ENCODE data around the gene SETD1B.

The SETD1B gene

GRCh38 chr12:121774968-121775474, 28.8 kb upstream of the SETD1B start:
- ATAC-seq: no peak
- TF ChIP-seq POU6F1 (CRISPR knock-in tag; IDR thresholded peaks at IDR 0.05; ENCODE audit: borderline replicate concordance, low read depth) (no peak), SNAI2 (CRISPR knock-in tag; IDR thresholded peaks at IDR 0.05) (no peak), PATZ1 (CRISPR knock-in tag; IDR thresholded peaks at IDR 0.05; ENCODE audit: borderline replicate concordance) (no peak), ZNF565 (CRISPR knock-in tag; conservative IDR thresholded peaks at IDR 0.05; ENCODE audit: low read depth) (no peak), BACH2 (CRISPR knock-in tag; IDR thresholded peaks at IDR 0.05; ENCODE audit: borderline replicate concordance) (no peak), ARNTL (CRISPR knock-in tag; IDR thresholded peaks at IDR 0.05; ENCODE audit: borderline replicate concordance, low read depth) (no peak)

- no peak for ATAC-seq
- TF ChIP-seq CREB5 (CRISPR knock-in tag; IDR thresholded peaks at IDR 0.05; ENCODE audit: low read depth): no peak
- no peak for TF ChIP-seq CSDC2 (CRISPR knock-in tag; IDR thresholded peaks at IDR 0.05)
- no peak for TF ChIP-seq POU6F1 (CRISPR knock-in tag; IDR thresholded peaks at IDR 0.05; ENCODE audit: borderline replicate concordance, low read depth)
- TF ChIP-seq PATZ1 (CRISPR knock-in tag; IDR thresholded peaks at IDR 0.05; ENCODE audit: borderline replicate concordance): no peak
- no peak for TF ChIP-seq ZFP30 (CRISPR knock-in tag; IDR thresholded peaks at IDR 0.05)
- no peak for TF ChIP-seq TSHZ2 (CRISPR knock-in tag; IDR thresholded peaks at IDR 0.05)
- no peak for TF ChIP-seq TCF4 (CRISPR knock-in tag; IDR thresholded peaks at IDR 0.05; ENCODE audit: borderline replicate concordance)
- TF ChIP-seq CSRNP3 (CRISPR knock-in tag; IDR thresholded peaks at IDR 0.05): no peak
- TF ChIP-seq SNAI2 (CRISPR knock-in tag; IDR thresholded peaks at IDR 0.05): no peak
- TF ChIP-seq RARB (CRISPR knock-in tag; IDR thresholded peaks at IDR 0.05): no peak
- no peak for TF ChIP-seq ZNF70 (CRISPR knock-in tag; IDR thresholded peaks at IDR 0.05)
- no peak for TF ChIP-seq OSR1 (CRISPR knock-in tag; IDR thresholded peaks at IDR 0.05)
- no peak for TF ChIP-seq ZFP3 (CRISPR knock-in tag; IDR thresholded peaks at IDR 0.05)
- no peak for TF ChIP-seq TOX (CRISPR knock-in tag; IDR thresholded peaks at IDR 0.05; ENCODE audit: borderline replicate concordance)
Measured at GRCh38 chr12:121775501-121775900, 28.3 kb upstream of the SETD1B start.
